ENCODE measurements around the gene UBE2K.
A peak's percentile ranks its signal among the peaks of the same experiment; 100 is the strongest.
"Not testable (repeated sequence)": the region's sequence is repeated elsewhere in the genome, so short reads cannot be mapped to it uniquely, and the experiment has no call there.

The UBE2K gene, protein sequence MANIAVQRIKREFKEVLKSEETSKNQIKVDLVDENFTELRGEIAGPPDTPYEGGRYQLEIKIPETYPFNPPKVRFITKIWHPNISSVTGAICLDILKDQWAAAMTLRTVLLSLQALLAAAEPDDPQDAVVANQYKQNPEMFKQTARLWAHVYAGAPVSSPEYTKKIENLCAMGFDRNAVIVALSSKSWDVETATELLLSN

GRCh38 chr4:39697740-39698423, at the start of gene UBE2K:
Gene UBE2K, plus strand, starts transcription at chr4:39698136. Its CDS starts 192 bp downstream, at chr4:39698328.
- no peak for DNase-seq (ENCODE audit: low read depth)

GRCh38 chr4:39648213-39648612, 49.7 kb upstream of the UBE2K start:
- no peak for DNase-seq (ENCODE audit: low read depth)

DNA sequence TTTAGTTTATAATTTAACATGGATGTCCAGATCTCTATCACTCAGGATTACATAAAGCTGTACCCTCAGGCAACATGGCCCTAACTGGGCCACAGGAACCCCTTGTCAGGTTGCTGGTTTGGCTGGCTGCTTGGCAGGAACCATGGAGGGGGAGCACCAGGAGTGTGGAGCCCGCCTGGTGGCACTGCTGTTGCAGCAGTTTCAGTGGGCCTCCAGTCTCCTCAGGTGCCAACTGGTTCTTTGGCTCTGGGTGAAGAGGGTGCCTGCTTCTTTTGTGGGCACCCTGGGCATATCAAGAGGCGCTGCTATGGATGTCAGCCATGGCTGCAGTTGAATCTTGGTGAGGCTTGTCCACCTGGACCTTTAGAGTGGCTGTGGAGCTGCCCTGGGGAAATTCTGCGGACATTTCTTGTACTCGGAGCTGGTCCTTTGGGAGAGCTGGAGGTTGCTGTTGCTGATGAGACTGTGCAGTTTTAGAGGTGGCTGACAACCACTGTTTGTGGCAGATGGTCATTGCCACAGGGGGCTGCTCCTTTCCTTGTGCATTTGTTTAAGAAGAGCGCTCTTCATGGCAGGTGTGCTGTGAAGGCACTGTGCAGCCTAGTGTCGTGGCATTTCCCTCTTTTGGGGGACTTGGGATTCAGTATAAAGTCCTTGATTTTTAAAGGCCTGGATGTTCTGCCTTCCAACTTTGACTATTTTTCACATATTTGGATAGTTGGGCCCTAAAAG, 48.9 kb upstream of the UBE2K start:
- no peak for DNase-seq (ENCODE audit: low read depth)

- no peak for DNase-seq (ENCODE audit: low read depth)
These were observed 48.2 kb upstream of the UBE2K start for GRCh38 chr4:39649639-39650265.

DNA sequence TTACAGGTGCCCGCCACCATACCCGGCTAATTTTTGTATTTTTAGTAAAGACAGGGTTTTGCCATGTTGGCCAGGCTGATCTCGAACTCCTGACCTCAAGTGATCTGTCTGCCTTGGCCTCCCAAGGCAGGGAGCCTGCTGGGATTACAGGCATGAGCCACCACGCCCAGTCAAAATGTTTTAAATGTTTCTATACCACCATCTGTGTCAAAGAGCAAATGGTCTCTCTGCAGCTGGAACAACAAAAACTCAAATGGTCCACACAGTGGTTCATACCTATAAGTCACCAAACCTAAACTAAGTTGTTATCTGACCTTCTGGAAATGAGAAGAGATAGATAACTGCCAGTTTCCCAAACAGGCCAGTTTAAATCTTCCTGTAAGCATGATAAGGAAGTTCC, 46.4 kb upstream of the UBE2K start:
- not testable (repeated sequence) for DNase-seq (ENCODE audit: low read depth)

DNA sequence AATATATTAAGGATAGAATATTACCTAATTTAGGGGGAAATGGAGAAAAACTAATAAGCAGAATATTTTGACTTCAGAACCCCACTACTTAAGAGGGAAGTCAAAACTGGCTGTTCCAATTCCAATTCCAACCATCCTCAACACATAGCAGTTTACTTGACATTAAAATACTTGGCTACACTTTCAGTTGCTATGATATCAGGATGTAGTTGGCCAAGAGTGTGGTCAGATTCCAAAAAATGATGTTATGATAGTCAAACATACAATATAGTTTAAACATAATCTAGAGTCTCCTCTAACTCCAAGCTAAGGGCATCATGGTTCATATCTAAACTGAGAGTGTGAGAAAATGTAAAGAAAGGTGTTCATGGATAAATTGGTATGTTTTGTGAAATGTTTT, 42.7 kb upstream of the UBE2K start:
- no peak for DNase-seq (ENCODE audit: low read depth)

DNA sequence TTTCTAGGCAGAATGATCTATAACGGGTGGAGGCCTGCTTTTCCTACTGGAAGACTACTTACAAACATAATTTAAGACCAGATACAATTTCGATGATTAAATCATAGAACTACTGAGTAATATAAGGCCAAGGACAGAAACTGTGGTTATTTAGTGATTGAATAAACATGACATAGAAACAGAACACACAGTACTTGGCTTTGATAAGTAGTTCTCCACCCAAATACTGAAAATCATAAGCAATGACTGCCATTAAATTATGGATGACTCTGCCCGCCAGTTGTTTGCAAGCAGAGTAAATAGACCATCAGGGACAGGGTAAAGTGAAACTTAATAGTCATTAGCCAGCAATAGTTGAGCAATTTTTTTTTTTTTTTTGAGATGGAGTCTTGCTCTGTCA, 42.1 kb upstream of the UBE2K start:
- DNase-seq (ENCODE audit: low read depth), result no peak

DNA sequence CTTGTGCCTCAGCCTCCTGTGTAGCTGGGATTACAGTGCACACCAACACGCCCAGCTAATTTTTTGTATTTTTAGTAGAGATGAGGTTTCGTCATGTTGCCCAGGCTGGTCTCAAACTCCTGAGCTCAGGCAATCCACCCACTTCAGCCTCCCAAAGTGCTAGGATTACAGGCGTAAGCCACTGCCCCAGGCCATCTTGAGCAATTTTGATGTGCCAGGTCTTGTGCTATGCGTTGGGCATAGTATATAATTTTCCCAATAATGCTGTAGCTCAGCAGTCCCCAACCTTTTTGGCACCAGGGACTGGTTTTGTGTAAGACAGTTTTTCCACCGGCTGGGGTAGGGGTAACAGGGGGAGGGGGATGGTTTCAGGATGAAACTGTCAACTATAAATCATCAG, 41.3 kb upstream of the UBE2K start:
- not testable (repeated sequence) for DNase-seq (ENCODE audit: low read depth)

DNA sequence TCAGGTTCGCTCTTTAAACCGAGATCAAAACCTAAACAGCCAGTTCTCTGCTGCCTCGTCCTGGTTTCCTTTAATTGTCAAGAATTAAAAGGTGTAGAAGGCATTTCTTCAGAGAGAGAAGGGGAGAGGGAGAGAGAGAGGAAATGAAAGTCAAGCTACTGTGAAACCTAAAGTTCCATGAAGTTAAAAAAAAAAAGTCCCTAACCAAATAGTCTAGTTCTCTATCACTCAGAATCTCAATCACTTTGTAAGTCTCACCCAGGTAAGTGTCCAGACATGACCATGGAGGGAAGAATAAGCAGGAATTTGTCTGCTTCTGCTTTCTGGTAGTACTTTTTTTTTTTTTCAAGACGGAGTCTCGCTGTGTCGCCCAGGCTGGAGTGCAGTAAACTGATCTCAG, 40.5 kb upstream of the UBE2K start:
- no peak for DNase-seq (ENCODE audit: low read depth)

- no peak for DNase-seq (ENCODE audit: low read depth)
These were observed 39.2 kb upstream of the UBE2K start for GRCh38 chr4:39658756-39659155.

DNA sequence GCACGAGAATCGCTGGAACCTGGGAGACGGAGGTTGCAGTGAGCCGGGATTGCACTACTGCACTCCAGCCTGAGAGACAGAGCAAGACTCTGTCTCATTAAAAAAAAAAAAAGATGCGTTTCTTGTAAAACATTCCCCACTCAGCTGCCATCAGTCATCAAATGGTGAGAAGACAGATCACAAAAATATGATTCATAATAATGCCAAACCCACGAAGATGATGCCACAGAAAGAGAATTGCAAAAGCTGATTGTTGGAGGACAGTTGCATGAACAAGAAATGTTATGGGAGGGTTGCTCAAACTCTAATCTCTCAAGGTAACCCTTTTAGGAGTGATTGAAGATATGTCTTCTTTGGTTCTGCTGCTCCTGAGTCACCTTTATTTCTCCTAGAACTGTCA, 37.9 kb upstream of the UBE2K start:
- no peak for DNase-seq (ENCODE audit: low read depth)

GRCh38 chr4:39660757-39661156, 37.2 kb upstream of the UBE2K start:
- DNase-seq (ENCODE audit: low read depth), result no peak

DNA sequence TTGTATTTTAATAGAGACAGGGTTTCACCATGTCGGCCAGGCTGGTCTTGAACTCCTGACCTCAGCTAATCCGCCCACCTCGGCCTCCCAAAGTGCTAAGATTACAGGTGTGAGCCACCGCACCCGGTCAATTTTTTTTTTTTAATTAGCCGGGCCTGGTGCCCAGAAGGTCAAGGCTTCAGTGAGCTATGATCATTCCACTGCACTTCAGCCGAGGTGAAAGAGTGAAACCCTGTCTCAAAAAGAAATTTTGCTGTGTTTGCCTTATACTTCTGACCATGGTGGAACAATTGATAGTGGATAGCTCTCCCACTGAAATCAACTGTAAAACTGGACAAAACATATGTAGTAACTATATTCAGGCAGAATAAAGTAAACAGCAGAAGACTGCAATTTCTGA, 35.3 kb upstream of the UBE2K start:
- DNase-seq (ENCODE audit: low read depth), result no peak

- DNase-seq (ENCODE audit: low read depth), result peak; percentile 9
These were observed 32.9 kb upstream of the UBE2K start for GRCh38 chr4:39664828-39665731.

- no peak for DNase-seq (ENCODE audit: low read depth)
These were observed 30.2 kb upstream of the UBE2K start for GRCh38 chr4:39667706-39668105.

DNA sequence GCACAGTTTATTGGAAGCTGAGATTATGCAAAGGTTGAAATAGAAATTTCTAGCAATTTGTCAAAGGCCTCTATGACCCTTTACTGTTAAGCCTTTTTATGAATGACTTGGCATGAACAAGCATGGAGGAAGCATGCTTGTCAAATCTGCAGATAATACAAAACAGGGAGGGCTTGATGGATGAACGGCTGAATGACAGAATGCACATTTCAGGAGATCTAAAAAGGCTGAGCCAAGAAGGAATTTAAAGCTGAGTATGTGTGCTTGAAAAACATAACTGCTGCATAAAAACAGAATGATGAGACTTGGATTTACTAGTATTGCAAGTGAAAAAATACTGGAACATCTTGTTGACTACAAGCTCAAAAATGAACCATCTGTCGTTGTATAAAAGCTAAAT, 29.0 kb upstream of the UBE2K start:
- DNase-seq (ENCODE audit: low read depth), result no peak

GRCh38 chr4:39670296-39670695, 27.6 kb upstream of the UBE2K start:
- DNase-seq (ENCODE audit: low read depth), result not testable (repeated sequence)

- DNase-seq (ENCODE audit: low read depth), result not testable (repeated sequence)
These were observed 22.3 kb upstream of the UBE2K start for GRCh38 chr4:39675681-39676080.

DNA sequence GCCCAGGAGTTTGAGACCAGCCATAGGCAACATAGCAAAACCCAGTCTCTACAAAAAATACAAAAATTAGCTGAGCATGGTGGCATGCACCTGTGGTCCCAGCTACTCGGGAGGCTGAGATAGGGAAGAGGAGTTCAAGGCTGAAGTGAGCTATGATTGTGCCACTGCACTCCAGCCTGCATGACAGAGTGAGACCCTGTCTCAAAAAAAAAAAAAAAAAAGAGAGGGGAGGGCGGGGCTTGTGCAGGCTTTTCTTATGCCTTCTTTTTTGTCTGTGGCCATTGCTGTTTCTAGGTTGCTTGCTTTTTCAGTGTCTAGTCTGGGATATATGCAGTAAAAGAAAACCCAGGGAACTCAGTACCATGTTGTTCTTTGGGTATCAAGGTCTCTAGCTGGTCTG, 16.9 kb upstream of the UBE2K start:
- DNase-seq (ENCODE audit: low read depth), result not testable (repeated sequence)

DNA sequence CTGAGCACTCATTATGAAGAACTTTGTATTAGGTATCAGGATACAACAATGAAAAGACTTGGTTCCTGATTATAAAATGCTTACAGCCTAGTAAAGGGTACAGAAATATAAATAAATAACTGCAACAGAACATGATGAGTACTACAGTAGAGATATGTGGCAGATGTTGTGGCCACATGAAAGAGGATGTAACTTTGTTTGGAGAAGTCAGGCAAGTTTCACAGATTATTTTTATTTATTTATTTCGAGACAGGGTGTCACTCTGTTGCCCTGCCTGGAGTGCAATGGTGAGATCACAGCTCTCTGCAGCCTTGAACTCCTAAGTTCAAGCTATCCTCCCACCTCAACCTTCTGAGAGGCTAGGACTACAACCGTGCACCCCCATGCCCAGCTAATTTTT, 15.8 kb upstream of the UBE2K start:
- DNase-seq (ENCODE audit: low read depth), result no peak

GRCh38 chr4:39685990-39686389, 11.9 kb upstream of the UBE2K start:
- no peak for DNase-seq (ENCODE audit: low read depth)

GRCh38 chr4:39687014-39687413, 10.9 kb upstream of the UBE2K start:
- no peak for DNase-seq (ENCODE audit: low read depth)

Data from non-pigmented ciliary epithelial cell (primary cell).